Right lobe of liver (tissue), 6 donors: ENCODE results near the gene OGFOD3. TPM values are rescaled to one million over a fixed set of nuclear protein-coding genes. Genes with fewer than 3 reads are reported as not detected.

ENCODE experiments used
- ATAC-seq, 4 donors: fragments of 200-7000 bp; cut with Tn5 transposase; one replicate each; pipeline ENCODE4 v1.9.1; 2020; ENCODE audit warnings: mild to moderate bottlenecking in 4 of 4, moderate library complexity in 4 of 4
- DNase-seq, 3 donors: peaks; one replicate each; pipeline ENCODE4 v3.0.0-alpha.2; 2020
- H3K27ac ChIP-seq, 3 donors: fragments of 200-600 bp; one replicate each; pipeline ENCODE4 v1.8.0; 2022
- H3K27me3 ChIP-seq, 2 donors: fragments of 200-600 bp; one replicate each; pipeline ENCODE4 v1.8.0; 2022
- H3K36me3 ChIP-seq, 4 donors: fragments of 200-600 bp; sonication (generic) in 1 of 4; one replicate each; pipeline versions ENCODE4 v1.5.1 to v1.8.0; 2017 to 2022; ENCODE audit warnings: control low read depth in 1 of 4
- H3K4me1 ChIP-seq, 4 donors: fragments of 200-600 bp; sonication (generic) in 1 of 4; one replicate each; pipeline versions ENCODE4 v1.5.1 to v1.8.0; 2017 to 2022; ENCODE audit warnings: control low read depth in 1 of 4
- H3K4me3 ChIP-seq, 3 donors: fragments of 200-600 bp; one replicate each; pipeline ENCODE4 v1.8.0; 2022
- H3K9me3 ChIP-seq, 4 donors: fragments of 200-600 bp; sonication (generic) in 1 of 4; one replicate each; pipeline versions ENCODE4 v1.5.1 to v1.8.0; 2017 to 2022; ENCODE audit warnings: control low read depth in 1 of 4
- CTCF ChIP-seq, 4 donors: fragments of 200-600 bp in 3 of 4; fragments of 450-650 bp in 1 of 4; IDR thresholded peaks; one replicate each; pipeline versions ENCODE4 v1.5.1 to v1.8.0; 2016 to 2022; ENCODE audit warnings: antibody characterized with exemption in 4 of 4, mild to moderate bottlenecking in 2 of 4
- POLR2A ChIP-seq: fragments of 450-650 bp; IDR thresholded peaks from one replicate; pipeline ENCODE4 v1.6.1; 2017; ENCODE audit warnings: antibody characterized with exemption, mild to moderate bottlenecking
- WGBS: methylation state at CpG from one replicate; pipeline ENCODE4 v1.1.6; 2018; ENCODE audit warnings: low coverage, low lambda C conversion rate; ENCODE audit not compliant: insufficient coverage; ENCODE audit errors: missing lambda C conversion rate; 5-methylcytosine and 5-hydroxymethylcytosine counted together
- intact Hi-C, 2 donors: fragments of 100-400 bp; cut with DNase I; formaldehyde crosslinking; loops; one replicate each; pipeline versions ENCODE4 v1.11.2 to v1.14.1; 2022
- total RNA-seq, 6 experiments: library from RNA; depleted of rRNA in 2 of 6; stranded (reverse); fragments of >200 nt in 2 of 6; fragmentation: NEBNext Ultra II Directional in 3 of 6; extraction: Animal tissue kit (Norgen Biotek cat#: 25700) in 3 of 6; gene quantifications; one replicate each; pipeline versions ENCODE4 v1.1.0 to v1.2.4, GENCODE V29; 2016 to 2023
- donor health status: DM: no; HTN: yes; CAD: no.
- donor health status: DM: no; HTN: no; CAD: no.
- donor health status: DM: no; HTN: no; CAD: no.
- donor health status: DM: no; HTN: yes; CAD: no.
- donor health status: DM: no; HTN: yes; CAD: no.

Gene OGFOD3
- total RNA-seq, 6 experiments from 2014 or later, result 13.5 to 23.4 (median 16.2) TPM

GRCh38 chr17:82367724-82368524 is 50.5 kb downstream of the OGFOD3 start:
- DNase-seq, result no peak
- intact Hi-C loops, result no loop called here
- Histone ChIP-seq H3K36me3 (no peaks in the 10 kb centered on the region), H3K27me3 (peaks cover 6 to 7% of the 10 kb centered on the region in 2 donors), H3K27ac (no peak overlapping the region), H3K9me3 (no peaks in the 10 kb centered on the region), H3K4me3 (no peak overlapping the region), H3K4me1 (peaks cover 0 to 16% (median 0%) of the 10 kb centered on the region in 4 donors)
- no peak for ATAC-seq
- 91% methylated on average over 8 of the region's 14 CpGs for WGBS
- no peak for TF ChIP-seq CTCF (IDR thresholded peaks at IDR 0.05)
- TF ChIP-seq POLR2A, result no peak

- Histone ChIP-seq H3K27me3 (peaks cover 6 to 7% of the 10 kb centered on the region in 2 donors), H3K27ac (no peak overlapping the region), H3K9me3 (no peaks in the 10 kb centered on the region), H3K36me3 (no peaks in the 10 kb centered on the region), H3K4me3 (no peak overlapping the region), H3K4me1 (peaks cover 0 to 16% (median 0%) of the 10 kb centered on the region in 4 donors)
- WGBS, result 70% methylated on average over 6 of the region's 7 CpGs
- DNase-seq (no peak), ATAC-seq (no peak)
- TF ChIP-seq CTCF (IDR thresholded peaks at IDR 0.05) (no peak), POLR2A (no peak)
- intact Hi-C loops, result no loop called here
Observed at GRCh38 chr17:82366749-82367148, 51.6 kb downstream of the OGFOD3 start.

GRCh38 chr17:82365606-82366295 is 52.6 kb downstream of the OGFOD3 start:
- no peak for DNase-seq

More at GRCh38 chr17:82365606-82366295, 52.6 kb downstream of the OGFOD3 start:
- H3K27me3 ChIP-seq, result peaks cover 0 to 7% of the 10 kb centered on the region in 2 donors
- intact Hi-C loops, result no loop called here
- peaks cover 0 to 8% (median 0%) of the 10 kb centered on the region in 4 donors for H3K4me1 ChIP-seq
- H3K4me3 ChIP-seq, result no peak overlapping the region
- WGBS, result 59% methylated on average over 5 of the region's 6 CpGs
- no peaks in the 10 kb centered on the region for H3K36me3 ChIP-seq
- H3K27ac ChIP-seq, result no peak overlapping the region
- ATAC-seq, result no peak
- no peak for TF ChIP-seq CTCF (IDR thresholded peaks at IDR 0.05)
- TF ChIP-seq POLR2A, result no peak
- H3K9me3 ChIP-seq, result no peaks in the 10 kb centered on the region
